GM18907 (cell line): ENCODE data around the gene HAAO.

Source experiments
- ATAC-seq: cut with Tn5 transposase; IDR thresholded peaks from one replicate; pipeline ENCODE4 v1.9.1; 2021; ENCODE audit warnings: mild to moderate bottlenecking, moderate library complexity; ENCODE audit not compliant: unreplicated experiment

Gene HAAO

GRCh38 chr2:42769583-42770287, 22.6 kb downstream of the HAAO start:
- no peak for ATAC-seq

- ATAC-seq, result no peak
Measured at GRCh38 chr2:42768706-42769256, 23.6 kb downstream of the HAAO start.

GRCh38 chr2:42767899-42768705, 24.3 kb downstream of the HAAO start:
- ATAC-seq, result no peak

GRCh38 chr2:42767080-42767898, 25.1 kb downstream of the HAAO start:
- no peak for ATAC-seq

GRCh38 chr2:42765686-42766085, 26.7 kb downstream of the HAAO start:
- ATAC-seq, result no peak

- no peak for ATAC-seq
Measured at GRCh38 chr2:42764901-42765300, 27.5 kb downstream of the HAAO start.

- ATAC-seq, result no peak
Measured at GRCh38 chr2:42764096-42764495, 28.3 kb downstream of the HAAO start, which contains the start of gene OXER1. Gene OXER1, minus strand, starts transcription at chr2:42764135. Its CDS starts 73 bp downstream, at chr2:42764062.

- ATAC-seq, result no peak
Measured at GRCh38 chr2:42762823-42763804, 29.3 kb downstream of the HAAO start.

GRCh38 chr2:42762155-42762554, 30.2 kb downstream of the HAAO start:
- no peak for ATAC-seq

GRCh38 chr2:42761554-42761953, 30.8 kb downstream of the HAAO start:
- ATAC-seq, result no peak

GRCh38 chr2:42758751-42759150, 33.6 kb downstream of the HAAO start:
- no peak for ATAC-seq

- ATAC-seq, result no peak
Measured at GRCh38 chr2:42757981-42758740, 34.2 kb downstream of the HAAO start.

GRCh38 chr2:42756966-42757513, 35.3 kb downstream of the HAAO start:
- no peak for ATAC-seq

GRCh38 chr2:42756150-42756775, 36.1 kb downstream of the HAAO start:
- no peak for ATAC-seq

- ATAC-seq, result no peak
Measured at GRCh38 chr2:42755191-42755880, 37.0 kb downstream of the HAAO start.

- ATAC-seq, result no peak
Measured at GRCh38 chr2:42754776-42755140, 37.6 kb downstream of the HAAO start.

GRCh38 chr2:42754021-42754775, 38.2 kb downstream of the HAAO start:
- peak; percentile 75 for ATAC-seq
